ENCODE data around the gene PDE4D.

- TF ChIP-seq CTCF (IDR thresholded peaks at IDR 0.05): no peak
- no peak for TF ChIP-seq POLR2A (IDR thresholded peaks at IDR 0.05)
Observed at GRCh38 chr5:58967597-58968281, 925.8 kb downstream of the PDE4D start.

Measured in right lobe of liver (tissue), 4 donors.